Stimulated activated naive CD8-positive, alpha-beta T cell treated with anti-CD3 and anti-CD28 coated beads, Interleukin-15, amount 100 ng/mL, for 72 hours (primary cell): ENCODE results near the gene ZNF81.
A peak's percentile ranks its signal among the peaks of the same experiment; 100 is the strongest.
"Not testable (repeated sequence)": the region's sequence is repeated elsewhere in the genome, so short reads cannot be mapped to it uniquely, and the experiment has no call there.

Experiments
- ATAC-seq: fragments of 150-1000 bp; cut with Tn5 transposase; 2 replicates; pipeline ENCODE4 v1.10.0; 2021; ENCODE audit warnings: mild to moderate bottlenecking, moderate library complexity
- DNase-seq, 2 donors: peaks; one replicate each; pipeline ENCODE4 v3.0.0; 2021 to 2022
- H3K27ac Mint-ChIP-seq, 2 donors: one replicate each; pipeline ENCODE4 v1.8.0; 2022; ENCODE audit warnings: mild to moderate bottlenecking in 2 of 2, mixed read lengths in 2 of 2, moderate library complexity in 2 of 2
- H3K27me3 Mint-ChIP-seq: one replicate; pipeline ENCODE4 v1.8.0; 2022; ENCODE audit warnings: mixed read lengths
- H3K4me1 Mint-ChIP-seq: one replicate; pipeline ENCODE4 v1.8.0; 2022; ENCODE audit warnings: mild to moderate bottlenecking, mixed read lengths
- H3K4me3 Mint-ChIP-seq, 2 donors: one replicate each; pipeline ENCODE4 v1.8.0; 2022; ENCODE audit warnings: mild to moderate bottlenecking in 2 of 2, mixed read lengths in 2 of 2, moderate library complexity in 1 of 2
- H3K9me3 Mint-ChIP-seq, 2 donors: one replicate each; pipeline ENCODE4 v1.8.0; 2022; ENCODE audit warnings: mixed read lengths in 2 of 2

ZNF81 gene

DNA sequence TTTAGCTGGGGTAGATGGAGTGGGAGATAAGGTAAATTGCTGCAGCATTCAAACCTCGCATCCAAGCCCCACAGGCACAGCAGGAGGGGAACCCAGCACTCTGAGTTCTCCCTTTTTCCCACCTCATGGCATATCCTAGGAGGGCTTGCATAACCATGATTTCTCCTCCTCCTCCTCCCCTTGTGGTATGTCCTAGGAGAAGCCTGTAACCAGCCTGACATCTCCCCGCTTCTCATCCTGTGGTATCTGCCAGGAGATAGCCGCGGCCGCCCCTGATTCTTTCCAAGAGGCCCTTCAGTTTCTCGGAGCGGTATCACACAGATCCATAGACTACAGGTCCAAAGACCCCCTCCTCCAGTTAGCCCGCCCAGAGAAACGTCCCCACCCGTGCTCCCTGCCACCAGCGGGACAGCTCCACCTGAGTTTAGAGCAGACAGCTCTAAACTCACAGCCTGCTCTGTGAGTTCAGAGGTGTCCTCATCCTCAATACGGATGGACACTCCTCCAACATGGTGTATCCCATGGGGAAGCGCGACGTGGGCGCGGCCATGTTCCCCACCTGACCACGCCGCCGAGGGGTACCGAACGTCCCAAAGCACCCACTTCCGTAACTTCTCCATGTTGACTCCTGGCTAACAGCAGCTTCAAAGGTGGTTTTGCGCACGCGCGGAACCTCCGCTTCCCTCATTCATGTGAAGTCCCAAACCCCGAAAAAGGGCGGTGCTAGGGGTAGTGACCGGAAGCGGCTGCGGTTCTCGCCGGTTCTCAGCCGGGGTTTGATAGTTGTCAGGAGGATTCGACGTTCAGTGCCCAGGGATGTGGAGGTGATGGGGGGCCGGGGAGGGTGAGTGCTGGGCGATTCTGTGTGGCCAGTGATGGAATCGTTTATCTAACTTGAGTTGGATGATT, at the start of gene ZNF81:
ZNF81 (plus strand) TSS at position 739 of the 909 bp plus-strand sequence. CDS start 9,366 bp downstream, outside the sequence.
- peak; percentile 96 for ATAC-seq
- H3K4me3 Mint-ChIP-seq: peak within 1 kb of the TSS; percentile 99 to 100
- no peaks in the 10 kb centered on the region for H3K9me3 Mint-ChIP-seq
- H3K4me1 Mint-ChIP-seq: peaks cover 19% of the 10 kb centered on the region
- peak within 1 kb of the TSS; percentile 99 for H3K27ac Mint-ChIP-seq
- peak; percentile 81 to 92 for DNase-seq
- H3K27me3 Mint-ChIP-seq: no peaks in the 10 kb centered on the region

DNA sequence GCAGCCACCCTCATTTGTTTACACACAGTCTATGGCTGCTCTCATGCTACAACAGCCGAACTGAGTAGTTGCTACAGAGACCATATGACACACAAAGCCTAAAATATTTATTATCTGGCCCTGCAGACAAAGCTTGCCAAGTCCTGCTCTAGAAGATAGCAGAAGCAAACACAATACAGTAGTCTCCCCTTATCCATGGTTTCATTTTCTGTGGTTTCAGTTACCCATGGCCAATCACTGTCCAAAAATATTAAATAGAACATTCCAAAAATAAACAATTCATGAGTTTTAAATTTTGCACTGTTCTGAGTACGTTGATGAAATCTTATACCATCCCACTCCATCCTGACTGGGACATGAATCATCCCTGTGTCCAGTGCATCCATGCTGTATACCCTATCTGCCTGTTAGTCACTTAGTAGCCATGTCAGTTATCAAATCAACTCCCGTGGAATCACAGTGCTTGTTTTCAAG, 40.2 kb upstream of the ZNF81 start:
- DNase-seq (no peak), ATAC-seq (no peak)
- Mint-ChIP-seq H3K27me3 (no peaks in the 10 kb centered on the region), H3K9me3 (no peaks in the 10 kb centered on the region), H3K4me1 (no peaks in the 10 kb centered on the region), H3K27ac (no peak overlapping the region), H3K4me3 (no peak overlapping the region)

- no peak overlapping the region for H3K27ac Mint-ChIP-seq
- no peaks in the 10 kb centered on the region for H3K27me3 Mint-ChIP-seq
- no peaks in the 10 kb centered on the region for H3K9me3 Mint-ChIP-seq
- H3K4me1 Mint-ChIP-seq: no peaks in the 10 kb centered on the region
- ATAC-seq (no peak), DNase-seq (no peak)
- H3K4me3 Mint-ChIP-seq: no peak overlapping the region
Observed at GRCh38 chrX:47797084-47797483, 39.6 kb upstream of the ZNF81 start.

DNA sequence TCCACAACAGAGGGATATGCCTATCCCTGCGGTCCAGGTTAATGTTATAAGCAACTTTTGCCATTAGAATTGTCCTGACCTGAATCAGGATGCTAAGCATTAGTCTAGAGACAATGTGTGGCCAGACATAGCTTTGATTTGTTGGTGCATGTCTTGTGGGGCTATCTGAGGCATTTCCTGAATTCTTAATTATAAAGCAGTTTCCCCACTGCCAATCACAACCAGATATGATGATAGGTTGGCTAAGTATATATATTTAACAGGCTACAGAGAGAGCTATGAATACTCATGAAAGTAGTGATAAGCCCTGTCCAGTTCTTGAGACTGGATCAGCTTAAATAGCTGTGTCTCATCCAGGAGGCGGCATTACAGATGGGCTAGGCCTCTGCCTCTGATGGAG, 37.8 kb upstream of the ZNF81 start:
- ATAC-seq: no peak
- H3K4me3 Mint-ChIP-seq: no peak overlapping the region
- no peaks in the 10 kb centered on the region for H3K27me3 Mint-ChIP-seq
- no peaks in the 10 kb centered on the region for H3K9me3 Mint-ChIP-seq
- no peak for DNase-seq
- H3K27ac Mint-ChIP-seq: no peak overlapping the region
- no peaks in the 10 kb centered on the region for H3K4me1 Mint-ChIP-seq

- H3K4me3 Mint-ChIP-seq: no peak overlapping the region
- H3K4me1 Mint-ChIP-seq: no peaks in the 10 kb centered on the region
- H3K27me3 Mint-ChIP-seq: no peaks in the 10 kb centered on the region
- H3K27ac Mint-ChIP-seq: no peak overlapping the region
- ATAC-seq (no peak), DNase-seq (no peak)
- no peaks in the 10 kb centered on the region for H3K9me3 Mint-ChIP-seq
Observed at GRCh38 chrX:47802589-47802988, 34.1 kb upstream of the ZNF81 start.

DNA sequence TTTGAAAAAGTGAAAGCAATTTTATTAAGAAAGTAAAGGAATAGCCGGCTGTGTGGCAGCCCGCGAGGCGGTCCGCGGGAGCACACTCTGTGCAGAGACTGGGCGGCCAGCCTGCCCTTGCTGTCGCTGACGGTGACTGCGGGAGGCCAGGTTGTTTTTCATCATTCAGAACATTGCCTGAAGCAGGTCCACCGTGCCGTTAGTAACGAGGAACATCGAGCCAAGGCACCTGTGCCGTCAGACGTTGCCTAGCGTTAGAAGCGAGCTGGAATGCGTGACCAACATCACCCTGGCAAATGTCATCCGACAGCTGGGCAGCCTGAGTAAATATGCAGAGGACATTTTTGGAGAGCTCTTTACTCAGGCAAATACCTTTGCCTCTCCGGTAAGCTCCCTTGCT, 33.6 kb upstream of the ZNF81 start:
- ATAC-seq, DNase-seq, H3K27me3 Mint-ChIP-seq, H3K4me1 Mint-ChIP-seq, H3K27ac Mint-ChIP-seq, H3K4me3 Mint-ChIP-seq, H3K9me3 Mint-ChIP-seq: not testable (repeated sequence)

GRCh38 chrX:47804315-47804714, 32.4 kb upstream of the ZNF81 start:
- ATAC-seq (no peak), DNase-seq (no peak)
- H3K4me3 Mint-ChIP-seq: no peak overlapping the region
- H3K4me1 Mint-ChIP-seq: no peaks in the 10 kb centered on the region
- H3K27ac Mint-ChIP-seq: no peak overlapping the region
- H3K9me3 Mint-ChIP-seq: no peaks in the 10 kb centered on the region
- H3K27me3 Mint-ChIP-seq: no peaks in the 10 kb centered on the region

GRCh38 chrX:47805844-47806243, 30.9 kb upstream of the ZNF81 start:
- not testable (repeated sequence) for H3K27ac Mint-ChIP-seq, H3K27me3 Mint-ChIP-seq, H3K9me3 Mint-ChIP-seq, DNase-seq, ATAC-seq, H3K4me1 Mint-ChIP-seq, H3K4me3 Mint-ChIP-seq

DNA sequence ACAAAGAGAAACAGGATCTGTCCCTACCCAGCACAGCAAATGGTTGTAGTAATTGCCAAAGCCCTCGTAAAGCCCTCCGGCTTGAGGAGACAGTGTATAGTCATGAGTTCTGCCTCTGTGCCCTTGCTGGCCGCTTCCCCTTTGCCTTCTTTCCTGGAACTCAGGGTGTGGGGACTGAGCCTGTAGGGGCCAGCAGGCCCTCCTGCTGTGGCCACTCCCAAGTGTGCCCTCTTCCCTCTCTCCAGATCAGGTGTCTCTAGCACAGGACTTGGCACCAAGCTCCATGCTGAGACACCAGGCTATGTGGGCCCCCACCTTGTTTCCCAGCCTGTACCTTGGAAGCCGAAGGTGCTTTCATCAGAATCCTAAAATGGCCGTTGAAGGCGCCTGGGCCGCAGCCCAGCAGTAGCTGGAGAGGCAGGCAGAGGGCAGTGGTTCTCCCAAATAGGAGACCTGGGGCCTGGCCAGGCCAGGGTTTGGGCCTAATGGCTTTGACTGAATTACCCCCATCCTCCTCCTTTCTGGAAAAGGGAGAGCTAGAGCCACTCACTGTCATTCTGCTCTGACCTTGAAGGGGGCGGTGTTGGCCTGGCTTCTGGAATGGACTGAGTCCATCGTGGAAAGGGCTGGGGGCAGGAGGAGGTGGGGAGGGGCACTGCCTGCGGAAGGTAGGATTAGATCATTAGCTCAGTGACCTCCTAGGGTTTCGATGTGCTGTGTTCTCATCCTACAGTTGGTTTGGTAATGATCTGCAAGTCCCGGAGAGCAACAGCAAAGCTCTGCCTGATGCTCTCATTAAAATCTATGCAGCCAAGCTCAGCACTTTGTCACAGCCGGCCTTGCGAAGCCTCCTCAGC, 30.1 kb upstream of the ZNF81 start:
- not testable (repeated sequence) for H3K4me3 Mint-ChIP-seq, DNase-seq, H3K9me3 Mint-ChIP-seq, H3K4me1 Mint-ChIP-seq, H3K27ac Mint-ChIP-seq, ATAC-seq, H3K27me3 Mint-ChIP-seq

DNA sequence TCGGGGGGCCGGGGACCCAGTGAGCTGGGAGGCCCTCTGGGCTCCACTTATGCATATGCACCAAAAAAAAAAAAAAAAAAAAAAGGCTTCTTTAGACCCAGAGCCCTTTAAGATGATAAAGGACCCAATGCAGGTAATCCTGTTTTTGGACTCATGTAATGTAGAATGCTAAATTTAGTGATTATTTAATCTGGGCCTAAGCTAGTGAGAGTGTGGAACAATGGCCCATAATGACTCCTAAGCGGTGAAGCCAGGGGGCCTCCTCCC, 29.5 kb upstream of the ZNF81 start:
- not testable (repeated sequence) for H3K9me3 Mint-ChIP-seq, H3K4me1 Mint-ChIP-seq, H3K4me3 Mint-ChIP-seq, H3K27ac Mint-ChIP-seq, DNase-seq, ATAC-seq, H3K27me3 Mint-ChIP-seq

GRCh38 chrX:47807548-47807947, 29.2 kb upstream of the ZNF81 start:
- ATAC-seq (no peak), DNase-seq (no peak)
- Mint-ChIP-seq H3K27ac (no peak overlapping the region), H3K9me3 (no peaks in the 10 kb centered on the region), H3K27me3 (peaks cover 2% of the 10 kb centered on the region), H3K4me1 (no peaks in the 10 kb centered on the region), H3K4me3 (no peak overlapping the region)

- no peak for DNase-seq
- no peaks in the 10 kb centered on the region for H3K9me3 Mint-ChIP-seq
- no peak for ATAC-seq
Observed at GRCh38 chrX:47808904-47809788, 27.6 kb upstream of the ZNF81 start.

GRCh38 chrX:47814851-47815250, 21.9 kb upstream of the ZNF81 start:
- Mint-ChIP-seq H3K4me1 (peaks cover 4% of the 10 kb centered on the region), H3K27ac (peak overlapping the region in 1 of 2 donors; percentile 73), H3K4me3 (no peak overlapping the region), H3K9me3 (no peaks in the 10 kb centered on the region), H3K27me3 (peaks cover 8% of the 10 kb centered on the region)
- ATAC-seq: no peak
- no peak for DNase-seq

More at GRCh38 chrX:47808904-47809788, 27.6 kb upstream of the ZNF81 start:
- Mint-ChIP-seq H3K27me3 (peaks cover 8% of the 10 kb centered on the region), H3K4me1 (no peaks in the 10 kb centered on the region), H3K27ac (no peak overlapping the region), H3K4me3 (no peak overlapping the region)

DNA sequence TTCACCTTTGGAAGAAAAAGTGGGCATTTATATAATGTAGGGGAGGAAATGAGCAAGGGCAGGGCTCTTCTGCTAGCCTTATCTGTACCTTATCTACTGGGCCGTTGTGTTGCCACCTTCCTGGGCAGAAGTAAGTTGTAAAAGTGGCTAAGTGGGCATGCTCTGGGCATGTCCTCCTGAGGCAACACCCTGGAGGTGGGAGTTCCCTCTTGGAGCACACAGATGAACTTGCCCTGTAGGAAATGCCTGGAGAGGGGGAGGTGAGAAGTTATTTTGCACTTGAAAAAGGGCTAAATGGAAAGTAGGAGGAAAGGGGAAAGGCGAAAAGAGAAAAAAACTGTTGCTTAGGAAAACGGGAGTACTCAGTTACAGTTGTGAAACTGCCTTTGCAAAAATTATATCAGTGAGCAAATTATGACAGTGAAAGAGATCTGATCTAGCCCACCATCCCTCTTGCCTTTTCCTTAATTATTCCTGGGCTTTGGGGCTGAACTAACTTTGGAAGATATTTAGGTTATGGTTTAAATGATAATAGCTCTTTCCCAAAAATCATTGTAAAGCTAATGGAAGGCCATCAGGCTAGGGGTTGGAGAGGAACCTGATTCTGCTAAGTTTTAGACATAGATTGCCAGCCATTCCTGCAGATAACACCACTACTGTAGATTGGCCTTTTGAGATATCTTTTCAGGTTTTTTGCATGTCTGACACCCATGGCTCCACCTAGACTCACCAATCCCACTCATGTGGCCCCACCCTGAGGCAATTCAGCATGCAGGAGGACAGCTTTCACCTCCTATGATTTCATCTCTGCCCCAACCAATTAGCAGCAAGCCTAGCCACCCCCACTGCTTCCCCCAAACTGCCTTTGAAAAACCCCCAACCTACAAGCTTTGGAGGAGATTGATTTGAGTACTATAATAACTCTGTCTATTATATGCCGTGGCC, 20.5 kb upstream of the ZNF81 start:
- ATAC-seq (no peak), DNase-seq (no peak)
- Mint-ChIP-seq H3K4me3 (no peak overlapping the region), H3K4me1 (peaks cover 4% of the 10 kb centered on the region), H3K27ac (peak overlapping the region; percentile 33 to 37), H3K9me3 (no peaks in the 10 kb centered on the region), H3K27me3 (peaks cover 8% of the 10 kb centered on the region)
